HG02571 (cell line): ENCODE measurements around the gene PLXNA2.

Experiments used
- ATAC-seq: cut with Tn5 transposase; IDR thresholded peaks from one replicate; pipeline ENCODE4 v1.9.1; 2021; ENCODE audit warnings: mild to moderate bottlenecking, moderate library complexity; ENCODE audit not compliant: unreplicated experiment

PLXNA2 gene

GRCh38 chr1:207984831-207985572 is 259.2 kb downstream of the PLXNA2 start:
- ATAC-seq, result no peak

- ATAC-seq, result no peak
Measured at GRCh38 chr1:207983044-207983635, 261.0 kb downstream of the PLXNA2 start.

DNA sequence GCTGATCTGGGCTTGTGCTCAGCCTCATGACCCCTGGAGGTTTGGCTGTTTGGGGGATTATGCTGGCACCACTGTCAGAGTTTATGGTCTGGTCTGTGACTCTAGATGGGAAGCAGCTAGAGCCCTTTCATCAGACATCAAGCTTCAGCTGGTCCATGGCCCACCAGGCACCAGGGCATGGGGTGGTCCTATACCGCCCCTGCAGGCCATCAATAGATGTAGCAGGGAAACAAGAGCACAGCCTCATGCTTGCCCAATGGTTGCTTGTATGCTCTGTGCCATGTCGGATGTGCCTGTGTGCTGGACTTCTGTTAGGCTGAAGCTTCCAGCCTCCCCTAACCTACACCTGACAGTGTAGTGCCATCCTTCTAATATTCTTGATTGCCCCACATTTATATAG is 262.2 kb downstream of the PLXNA2 start:
- no peak for ATAC-seq

DNA sequence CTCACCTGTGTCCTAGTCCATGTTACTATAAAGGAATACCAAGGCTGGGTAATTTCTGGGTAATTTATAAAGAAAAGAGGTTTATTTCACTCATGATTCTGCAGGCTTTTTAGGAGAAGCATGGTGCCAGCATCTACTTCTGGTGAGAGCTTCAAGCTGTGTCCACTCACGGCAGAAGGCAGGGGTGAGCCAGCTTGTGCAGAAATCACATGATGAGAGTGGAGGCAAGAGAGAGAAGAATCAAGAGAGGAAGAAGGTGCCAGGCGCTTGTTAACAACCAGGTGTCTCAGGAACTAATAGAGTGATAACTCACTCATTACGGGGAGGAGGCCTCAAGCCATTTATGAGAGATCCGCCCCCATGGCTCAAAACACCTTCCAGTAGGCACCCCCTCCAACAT is 265.7 kb downstream of the PLXNA2 start:
- no peak for ATAC-seq

GRCh38 chr1:207977876-207978275 is 266.3 kb downstream of the PLXNA2 start:
- no peak for ATAC-seq

GRCh38 chr1:207973898-207974568 is 270.2 kb downstream of the PLXNA2 start:
- ATAC-seq, result no peak

DNA sequence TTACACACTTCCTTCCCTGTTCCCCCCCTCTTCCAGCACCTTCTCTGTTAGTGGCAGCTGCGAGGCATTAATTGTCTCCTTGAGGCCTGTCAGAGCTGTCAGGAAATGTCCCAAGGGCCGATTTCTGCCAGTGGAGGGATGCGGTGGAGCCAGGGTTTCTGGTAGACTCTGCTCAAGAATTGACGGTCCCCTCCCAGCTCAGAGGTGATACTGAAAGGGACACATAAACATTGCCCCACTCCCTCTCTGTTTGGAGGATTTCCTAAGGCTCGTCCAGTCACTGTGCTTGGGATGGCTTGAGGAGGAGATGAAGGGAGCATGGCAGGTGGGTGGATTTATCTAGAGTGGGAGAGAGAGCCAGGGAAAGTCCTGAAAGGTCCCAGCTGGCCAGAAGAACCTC is 271.8 kb downstream of the PLXNA2 start:
- ATAC-seq, result no peak
